A549 (cell line): ENCODE data around the gene GADD45B. TPM values are rescaled to one million over a fixed set of nuclear protein-coding genes. Genes with fewer than 3 reads are reported as not detected.

Experiments
- ATAC-seq, 2 experiments: fragments of 200-7000 bp in 1 of 2; fragments of >200 bp in 1 of 2; cut with Nextera tagmentation in 1 of 2; cut with Tn5 transposase in 1 of 2; 3 replicates each; pipeline versions ENCODE4 v1.8.0 to v1.9.1; 2018 to 2020; ENCODE audit warnings: mild to moderate bottlenecking in 1 of 2, moderate library complexity in 1 of 2
- CTCF ChIA-PET: fragments of 300-600 bp; sonication (Branson Sonifier 250); formaldehyde crosslinking; extraction: SDS; loops from one replicate; lab custom pipeline; 2021; ENCODE audit warnings: antibody characterized with exemption, inconsistent platforms; lab: Yijun Ruan, JAX
- POLR2A ChIA-PET: fragments of 350-600 bp; formaldehyde crosslinking; extraction: SDS; loops from one replicate; lab custom pipeline; 2021; ENCODE audit warnings: antibody characterized with exemption, inconsistent platforms; lab: Yijun Ruan, JAX
- DNase-seq, 2 experiments: peaks; one replicate each; pipeline versions ENCODE4 v3.0.0 to v3.0.0-alpha.2; 2011 to 2016; ENCODE audit warnings: low read depth in 1 of 2, low spot score in 1 of 2
- FAIRE-seq: peaks from 2 replicates; lab custom pipeline; 2011; peaks lifted over from hg19 to GRCh38; lab: Jason Lieb, UNC
- H3K27ac ChIP-seq, 2 experiments: fragments of >200 bp; sonication (Bioruptor Twin); formaldehyde crosslinking; 3 replicates each; pipeline ENCODE4 v1.5.1; 2016 to 2017
- H3K4me1 ChIP-seq: fragments of >200 bp; sonication (Bioruptor Twin); formaldehyde crosslinking; 3 replicates; pipeline ENCODE4 v1.6.1; 2016
- H3K4me2 ChIP-seq: fragments of >200 bp; sonication (Bioruptor Twin); formaldehyde crosslinking; 3 replicates; pipeline ENCODE4 v1.6.1; 2016
- H3K4me3 ChIP-seq: fragments of >200 bp; sonication (Bioruptor Twin); formaldehyde crosslinking; 3 replicates; pipeline ENCODE4 v1.5.1; 2016
- H3K9me3 ChIP-seq: fragments of >200 bp; sonication (Bioruptor Twin); formaldehyde crosslinking; 3 replicates; pipeline ENCODE4 v1.6.1; 2016
- ATOH8 ChIP-seq: fragments of 250-450 bp; sonication (Bioruptor Pico); IDR thresholded peaks from 2 replicates; pipeline ENCODE4 v1.5.0; 2020; ENCODE audit warnings: low read depth, mild to moderate bottlenecking, moderate library complexity
- CBX2 ChIP-seq: fragments of 200-600 bp; sonication (generic); IDR thresholded peaks from 2 replicates; pipeline ENCODE4 v1.6.1; 2016; ENCODE audit warnings: low read depth, mild to moderate bottlenecking, borderline replicate concordance
- CBX8 ChIP-seq: fragments of 200-600 bp; sonication (generic); IDR thresholded peaks from 2 replicates; pipeline ENCODE4 v1.6.1; 2016
- ELK1 ChIP-seq: fragments of 150-350 bp; IDR thresholded peaks from 2 replicates; pipeline ENCODE4 v1.6.1; 2014; ENCODE audit warnings: low read depth, mild to moderate bottlenecking, low read length
- HDAC2 ChIP-seq: fragments of 200-600 bp; sonication (generic); IDR thresholded peaks from 2 replicates; pipeline ENCODE4 v1.6.1; 2016
- HES2 ChIP-seq: fragments of >200 bp; sonication (Bioruptor Twin); formaldehyde crosslinking; IDR thresholded peaks from 2 replicates; pipeline ENCODE4 v1.6.1; 2016
- HOXA7 ChIP-seq: fragments of 250-450 bp; sonication (Bioruptor Pico); IDR thresholded peaks from 2 replicates; pipeline ENCODE4 v1.5.0; 2020; ENCODE audit warnings: mild to moderate bottlenecking, moderate library complexity
- JUN ChIP-seq, 2 experiments: fragments of >200 bp; sonication (Bioruptor Twin); formaldehyde crosslinking; IDR thresholded peaks; 2 replicates in 1 of 2; 3 replicates in 1 of 2; pipeline ENCODE4 v1.6.1; 2016 to 2017
- PBX3 ChIP-seq: IDR thresholded peaks from 2 replicates; pipeline ENCODE4 v1.6.1; 2012
- PHF8 ChIP-seq: fragments of 200-600 bp; sonication (generic); IDR thresholded peaks from 2 replicates; pipeline ENCODE4 v1.6.1; 2016; ENCODE audit warnings: low read depth, mild to moderate bottlenecking, antibody characterized with exemption, moderate library complexity, borderline replicate concordance
- POLR2A ChIP-seq: IDR thresholded peaks from 2 replicates; pipeline ENCODE4 v1.6.1; 2012; ENCODE audit warnings: mild to moderate bottlenecking, low read length
- RFX5 ChIP-seq: fragments of 450-650 bp; IDR thresholded peaks from 2 replicates; pipeline ENCODE4 v1.7.1; 2014; ENCODE audit warnings: antibody characterized with exemption, mild to moderate bottlenecking, moderate library complexity
- SMC3 ChIP-seq: fragments of >200 bp; sonication (Bioruptor Twin); formaldehyde crosslinking; IDR thresholded peaks from 3 replicates; pipeline ENCODE4 v1.6.1; 2018; ENCODE audit warnings: inconsistent platforms
- ZC3H11A ChIP-seq: fragments of 450-650 bp; IDR thresholded peaks from 2 replicates; pipeline ENCODE4 v1.6.1; 2014; ENCODE audit warnings: antibody characterized with exemption, mild to moderate bottlenecking
- WGBS: methylation state at CpG from one replicate; pipeline ENCODE4 v1.1.6; 2017; ENCODE audit errors: missing lambda C conversion rate; 5-methylcytosine and 5-hydroxymethylcytosine counted together
- polyA plus RNA-seq, 4 experiments: library from polyadenylated mRNA; depleted of rRNA in 3 of 4; stranded (reverse); fragments of >200 nt; fragmentation: RNase III in 1 of 4; extraction: RNeasy Plus Mini Kit Qiagen cat#74134 plus additional on column Dnase treatment in 1 of 4; gene quantifications; 2 replicates in 3 of 4; 3 replicates in 1 of 4; pipeline ENCODE4 v1.2.3, GENCODE V29; 2011 to 2017
- TF ChIP-seq, protein P1 (sequence below): fragments of 250-450 bp; sonication (Bioruptor Pico); IDR thresholded peaks from 2 replicates; pipeline ENCODE4 v1.5.0; 2021; ENCODE audit warnings: mild to moderate bottlenecking, moderate library complexity, borderline replicate concordance

The GADD45B gene
- polyA plus RNA-seq, 2 of the 4 experiments (the other 2 are of a cell fraction): 39.9 to 72.5 TPM

DNA sequence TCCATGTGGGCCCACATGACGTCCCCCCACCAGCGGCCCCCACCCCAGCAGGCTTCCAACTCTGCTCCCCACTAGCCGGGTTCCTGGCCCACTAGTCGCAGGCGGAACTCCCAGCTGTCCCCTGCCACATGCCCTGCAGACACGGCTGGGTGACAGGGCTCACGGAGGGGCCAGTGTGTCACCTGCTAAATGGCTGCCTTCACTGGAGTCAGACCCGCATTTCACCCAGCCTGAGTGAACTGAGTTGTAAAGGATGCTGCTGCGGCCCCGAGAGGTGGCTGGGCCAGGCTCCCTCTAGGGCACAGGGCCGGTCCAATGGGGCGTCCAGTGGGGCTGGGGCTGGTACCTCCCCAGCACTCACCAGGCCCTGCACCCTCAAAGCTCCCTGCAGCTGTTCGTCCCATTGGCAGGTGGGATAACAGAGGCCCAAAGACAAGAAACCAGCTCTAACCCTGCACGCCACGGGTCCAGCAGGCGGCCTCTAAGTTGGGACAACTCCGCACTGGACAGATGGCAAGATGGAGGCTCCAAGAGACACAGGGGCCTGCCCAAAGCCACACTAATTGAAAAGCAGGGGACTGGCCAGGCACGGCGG lies 22.4 kb upstream of the GADD45B start:
- Histone ChIP-seq H3K9me3 (no peaks in the 10 kb centered on the region), H3K27ac (no peak overlapping the region), H3K4me3 (no peak overlapping the region), H3K4me2 (no peak overlapping the region)
- ChIA-PET CTCF (interaction anchor here (1.1 to 1.4 kb wide), 4 partner anchors 9 to 183 kb away, joined by 3 to 4 read pairs (median 3); no protein-coding TSS in a partner anchor), POLR2A (no interaction called here)
- 94% methylated on average over 9 of the region's 19 CpGs for WGBS
- TF ChIP-seq RFX5 (no peak), ATOH8 (CRISPR knock-in tag) (no peak), HES2 (no peak), ELK1 (no peak), CBX8 (no peak), HDAC2 (no peak), SMC3 (no peak), CBX2 (no peak), ZC3H11A (no peak), HOXA7 (CRISPR knock-in tag) (no peak), POLR2A (no peak), JUN (IDR thresholded peaks at IDR 0.05) (no peak)
- TF ChIP-seq, protein P1, sequence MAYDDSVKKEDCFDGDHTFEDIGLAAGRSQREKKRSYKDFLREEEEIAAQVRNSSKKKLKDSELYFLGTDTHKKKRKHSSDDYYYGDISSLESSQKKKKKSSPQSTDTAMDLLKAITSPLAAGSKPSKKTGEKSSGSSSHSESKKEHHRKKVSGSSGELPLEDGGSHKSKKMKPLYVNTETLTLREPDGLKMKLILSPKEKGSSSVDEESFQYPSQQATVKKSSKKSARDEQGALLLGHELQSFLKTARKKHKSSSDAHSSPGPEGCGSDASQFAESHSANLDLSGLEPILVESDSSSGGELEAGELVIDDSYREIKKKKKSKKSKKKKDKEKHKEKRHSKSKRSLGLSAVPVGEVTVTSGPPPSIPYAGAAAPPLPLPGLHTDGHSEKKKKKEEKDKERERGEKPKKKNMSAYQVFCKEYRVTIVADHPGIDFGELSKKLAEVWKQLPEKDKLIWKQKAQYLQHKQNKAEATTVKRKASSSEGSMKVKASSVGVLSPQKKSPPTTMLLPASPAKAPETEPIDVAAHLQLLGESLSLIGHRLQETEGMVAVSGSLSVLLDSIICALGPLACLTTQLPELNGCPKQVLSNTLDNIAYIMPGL (CRISPR knock-in tag): no peak
- TF ChIP-seq, all 56 proteins: peak for 0
- no peak for DNase-seq
- H3K4me1 ChIP-seq: peaks cover 23% of the 10 kb centered on the region; the same call in 2 of the 3 replicates
- ATAC-seq: no peak
- FAIRE-seq: no peak

DNA sequence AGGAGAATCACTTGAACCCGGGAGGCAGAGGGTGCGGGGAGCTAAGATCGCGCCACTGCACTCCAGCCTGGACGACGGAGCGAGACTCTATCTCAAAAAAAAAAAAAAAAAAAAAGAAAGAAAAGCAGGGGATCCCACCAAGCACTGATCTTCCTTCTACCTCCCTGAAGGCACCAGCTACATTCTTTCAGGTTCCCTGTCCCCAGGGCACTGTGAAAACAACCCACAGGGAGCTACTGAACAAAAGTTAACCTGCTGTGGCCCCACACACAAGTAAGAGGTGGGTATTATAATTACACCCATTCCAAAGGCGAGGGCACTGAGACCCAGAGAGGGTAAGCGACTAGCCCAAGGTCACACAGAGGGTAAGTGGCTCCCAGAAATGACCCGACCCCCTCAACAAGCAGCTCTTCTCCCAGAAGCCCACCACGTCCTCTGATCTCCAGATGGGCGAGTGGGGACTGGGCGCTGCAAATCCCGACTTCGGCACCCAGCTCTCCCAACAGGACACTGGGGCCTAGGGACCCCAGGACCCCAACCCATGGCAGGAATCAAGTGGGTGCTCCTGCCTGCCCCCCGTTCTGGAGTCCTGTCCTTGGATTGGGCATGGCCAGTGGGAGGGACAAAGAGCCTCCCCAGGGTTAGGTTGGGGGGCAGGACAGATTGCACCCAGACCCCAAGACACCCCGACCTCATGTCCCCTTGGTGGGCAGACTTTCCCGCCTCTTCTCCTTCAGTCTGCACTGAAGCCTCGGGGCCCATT lies 21.5 kb upstream of the GADD45B start:
- no peak for ATAC-seq
- Histone ChIP-seq H3K4me1 (peaks cover 16% of the 10 kb centered on the region; the same call in 1 of the 3 replicates), H3K9me3 (no peaks in the 10 kb centered on the region), H3K27ac (no peak overlapping the region), H3K4me2 (peak overlapping the region; percentile 94; the same call in 2 of the 3 replicates), H3K4me3 (no peak overlapping the region)
- WGBS: 87% methylated on average over 14 of the region's 19 CpGs
- POLR2A ChIA-PET: interaction anchor here (0.7 kb wide), 1 partner anchor 22 kb away, joined by 3 read pairs; no protein-coding TSS in a partner anchor
- no peak for FAIRE-seq
- DNase-seq: no peak
- no peak for TF ChIP-seq ZC3H11A
- TF ChIP-seq, all 56 proteins: peak for 0
- CTCF ChIA-PET: interaction anchor here (0.7 to 1.3 kb wide), 4 partner anchors 9 to 182 kb away, joined by 3 to 4 read pairs (median 3); no protein-coding TSS in a partner anchor

- ATAC-seq (no peak), FAIRE-seq (no peak), DNase-seq (no peak)
These were observed 20.7 kb upstream of the GADD45B start for GRCh38 chr19:2454962-2455850.

More at GRCh38 chr19:2454962-2455850, 20.7 kb upstream of the GADD45B start:
- peaks cover 16% of the 10 kb centered on the region; the same call in 1 of the 3 replicates for H3K4me1 ChIP-seq
- TF ChIP-seq PBX3: no peak
- TF ChIP-seq PHF8: no peak
- peak overlapping the region; percentile 98 for H3K4me3 ChIP-seq
- ChIA-PET POLR2A (no interaction called here), CTCF (interaction anchor here (1.2 to 1.3 kb wide), 2 partner anchors 11 to 181 kb away, joined by 3 to 4 read pairs; no protein-coding TSS in a partner anchor)
- no peaks in the 10 kb centered on the region for H3K9me3 ChIP-seq
- WGBS: 57% methylated on average over 6 of the region's 14 CpGs
- H3K4me2 ChIP-seq: peak overlapping the region; percentile 94
- H3K27ac ChIP-seq: peak overlapping the region; percentile 95 to 100
